OCI-LY3 (cell line): ENCODE measurements around the gene MYD88.
"Not testable (repeated sequence)": the region's sequence is repeated elsewhere in the genome, so short reads cannot be mapped to it uniquely, and the experiment has no call there.

Source experiments
- H2AFZ ChIP-seq: fragments of 200-600, 300-600 bp; shearing (Covaris generic); 2 replicates; pipeline ENCODE4 v1.6.0; 2014; ENCODE audit warnings: antibody characterized with exemption, low read depth, low read length
- H3K27ac ChIP-seq: fragments of 200-600, 300-600 bp; sonication (generic); 2 replicates; pipeline ENCODE4 v1.5.1; 2014; ENCODE audit warnings: mild to moderate bottlenecking, low read length, moderate library complexity, mixed read lengths
- H3K27me3 ChIP-seq: fragments of 200-600, 300-600 bp; sonication (generic); 2 replicates; pipeline ENCODE4 v1.6.1; 2014; ENCODE audit warnings: low read depth, low read length, mixed read lengths
- H3K36me3 ChIP-seq: fragments of 200-600, 300-600 bp; sonication (generic); replicated peaks from 2 replicates; pipeline ENCODE3; 2014; ENCODE audit warnings: low read depth, low read length, mixed read lengths
- H3K4me1 ChIP-seq: fragments of 300-600, 200-600 bp; sonication (generic); 2 replicates; pipeline ENCODE4 v1.6.1; 2014; ENCODE audit warnings: low read length, mixed read lengths
- H3K4me2 ChIP-seq: fragments of 200-600, 300-600 bp; sonication (generic); 2 replicates; pipeline ENCODE4 v1.6.1; 2014; ENCODE audit warnings: low read length, mixed read lengths
- H3K4me3 ChIP-seq: fragments of 300-600, 200-600 bp; sonication (generic); 2 replicates; pipeline ENCODE4 v1.5.1; 2014; ENCODE audit warnings: antibody characterized with exemption, mild to moderate bottlenecking, low read length, moderate library complexity
- H3K79me2 ChIP-seq: fragments of 300-600, 200-600 bp; shearing (Covaris generic); 2 replicates; pipeline ENCODE4 v1.6.1; 2014; ENCODE audit warnings: mild to moderate bottlenecking, low read length, mixed read lengths
- H3K9ac ChIP-seq: fragments of 300-600, 200-600 bp; shearing (Covaris generic); 2 replicates; pipeline ENCODE4 v1.6.0; 2014; ENCODE audit warnings: mild to moderate bottlenecking, low read length, moderate library complexity
- H3K9me3 ChIP-seq: fragments of 200-600, 300-600 bp; shearing (Covaris generic); 2 replicates; pipeline ENCODE4 v1.6.1; 2014; ENCODE audit warnings: low read length, mixed read lengths; ENCODE audit not compliant: insufficient read depth
- H4K20me1 ChIP-seq: fragments of 200-600, 300-600 bp; sonication (generic); 2 replicates; pipeline ENCODE4 v1.6.1; 2016; ENCODE audit warnings: low read length, mixed read lengths; ENCODE audit not compliant: insufficient read depth
- CTCF ChIP-seq: fragments of 200-600, 300-600 bp; sonication (generic); IDR thresholded peaks from 2 replicates; pipeline ENCODE4 v1.5.1; 2014; ENCODE audit warnings: antibody characterized with exemption, low read length, low read depth
- EZH2phosphoT487 ChIP-seq: fragments of 200-600 bp; shearing (Covaris generic); IDR thresholded peaks from 2 replicates; pipeline ENCODE4 v1.6.1; 2018; ENCODE audit warnings: antibody characterized with exemption, mixed run types, low read depth

The MYD88 gene

GRCh38 chr3:38157117-38157516 is 18.7 kb downstream of the MYD88 start:
- Histone ChIP-seq H3K4me2 (no peak overlapping the region), H3K4me3 (no peak overlapping the region), H3K4me1 (peaks cover 68% of the 10 kb centered on the region), H3K9ac (no peak overlapping the region), H3K79me2 (no peaks in the 10 kb centered on the region), H2AFZ (no peak overlapping the region), H3K9me3 (no peaks in the 10 kb centered on the region), H3K27me3 (no peaks in the 10 kb centered on the region), H3K36me3 (no peaks in the 10 kb centered on the region), H4K20me1 (no peaks in the 10 kb centered on the region), H3K27ac (no peak overlapping the region)
- no peak for TF ChIP-seq CTCF
- no peak for TF ChIP-seq EZH2phosphoT487

DNA sequence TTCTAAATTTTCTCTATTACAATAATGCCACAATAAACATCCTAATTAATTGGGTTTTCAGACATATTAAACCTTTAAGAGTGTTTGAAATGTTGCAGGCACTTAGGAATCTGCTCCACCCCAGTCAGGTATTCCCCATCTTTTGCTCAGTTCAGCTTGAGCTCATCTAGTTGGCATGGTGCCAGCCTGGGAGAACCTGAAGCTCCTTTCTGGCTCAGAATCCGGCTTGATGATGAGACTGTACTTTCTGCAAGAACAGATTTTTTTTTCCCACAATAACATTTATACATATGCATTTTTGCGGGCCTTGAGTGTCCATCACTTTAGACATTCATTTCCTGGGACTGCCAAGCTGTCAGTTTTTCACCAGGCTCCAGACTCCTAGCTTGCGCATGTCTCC is 19.1 kb downstream of the MYD88 start:
- Histone ChIP-seq H3K9ac (peak overlapping the region; percentile 3; the same call in 1 of the 2 replicates), H4K20me1 (no peaks in the 10 kb centered on the region), H3K79me2 (no peaks in the 10 kb centered on the region), H3K4me1 (peaks cover 64% of the 10 kb centered on the region), H3K27me3 (no peaks in the 10 kb centered on the region), H3K4me3 (no peak overlapping the region), H3K27ac (peak overlapping the region; percentile 51), H2AFZ (no peak overlapping the region), H3K9me3 (no peaks in the 10 kb centered on the region), H3K4me2 (peak overlapping the region; percentile 53), H3K36me3 (no peaks in the 10 kb centered on the region)
- no peak for TF ChIP-seq CTCF
- no peak for TF ChIP-seq EZH2phosphoT487

GRCh38 chr3:38158472-38158871 is 20.0 kb downstream of the MYD88 start:
- Histone ChIP-seq H3K4me1 (peaks cover 63% of the 10 kb centered on the region), H2AFZ (peak overlapping the region; percentile 57; the same call in 1 of the 2 replicates), H3K4me3 (no peak overlapping the region)

DNA sequence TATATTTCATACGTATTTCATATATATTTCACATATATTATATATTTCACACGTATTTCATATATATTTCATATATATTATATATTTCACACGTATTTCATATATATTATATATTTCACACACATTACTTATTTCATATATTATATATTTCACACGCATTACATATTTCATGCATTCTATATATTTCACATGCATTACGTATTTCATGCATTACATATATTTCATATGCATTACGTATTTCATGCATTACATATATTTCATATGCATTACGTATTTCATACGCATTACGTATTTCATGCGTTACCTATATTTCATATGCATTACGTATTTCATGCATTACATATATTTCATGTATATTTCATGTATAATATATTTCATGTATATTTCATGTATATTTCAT is 22.2 kb downstream of the MYD88 start:
- not testable (repeated sequence) for H3K27ac ChIP-seq, H2AFZ ChIP-seq, H3K9me3 ChIP-seq, H3K4me3 ChIP-seq, H4K20me1 ChIP-seq, H3K9ac ChIP-seq, H3K27me3 ChIP-seq, H3K4me2 ChIP-seq, H3K36me3 ChIP-seq, H3K79me2 ChIP-seq
- peaks cover 49% of the 10 kb centered on the region for H3K4me1 ChIP-seq

More at GRCh38 chr3:38158472-38158871, 20.0 kb downstream of the MYD88 start:
- Histone ChIP-seq H3K9me3 (no peaks in the 10 kb centered on the region), H3K27ac (peak overlapping the region; percentile 51), H3K4me2 (peak overlapping the region; percentile 53), H4K20me1 (no peaks in the 10 kb centered on the region), H3K27me3 (no peaks in the 10 kb centered on the region), H3K79me2 (no peaks in the 10 kb centered on the region), H3K36me3 (no peaks in the 10 kb centered on the region), H3K9ac (no peak overlapping the region)
- TF ChIP-seq CTCF (no peak), EZH2phosphoT487 (no peak)
